ENCODE results near the gene RCAN2.
"Not testable (repeated sequence)": the region's sequence is repeated elsewhere in the genome, so short reads cannot be mapped to it uniquely, and the experiment has no call there.

RCAN2 gene

DNA sequence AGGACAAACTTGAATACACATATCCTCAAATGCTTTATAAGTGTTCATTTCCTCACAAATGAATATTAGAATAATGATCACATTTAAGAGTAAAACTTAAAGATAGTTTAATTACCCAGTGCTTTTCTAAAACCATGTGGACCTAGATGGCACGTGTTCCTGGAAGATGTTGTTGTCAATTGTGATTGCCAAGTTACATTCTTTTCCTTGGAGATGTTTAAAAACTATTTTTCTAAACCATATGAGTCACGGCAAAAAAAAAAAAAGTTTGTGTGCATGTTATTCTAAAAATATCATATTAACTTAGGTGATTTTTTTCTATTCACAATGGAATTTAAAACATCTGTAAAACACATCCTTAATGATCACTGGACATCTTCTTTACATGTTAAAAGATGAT is 51.1 kb downstream of the RCAN2 start:
- DNase-seq (ENCODE audit: low read depth): no peak

GRCh38 chr6:46438245-46438644 is 53.0 kb downstream of the RCAN2 start:
- DNase-seq (ENCODE audit: low read depth): no peak

GRCh38 chr6:46437671-46438221 is 53.5 kb downstream of the RCAN2 start:
- no peak for DNase-seq (ENCODE audit: low read depth)

DNA sequence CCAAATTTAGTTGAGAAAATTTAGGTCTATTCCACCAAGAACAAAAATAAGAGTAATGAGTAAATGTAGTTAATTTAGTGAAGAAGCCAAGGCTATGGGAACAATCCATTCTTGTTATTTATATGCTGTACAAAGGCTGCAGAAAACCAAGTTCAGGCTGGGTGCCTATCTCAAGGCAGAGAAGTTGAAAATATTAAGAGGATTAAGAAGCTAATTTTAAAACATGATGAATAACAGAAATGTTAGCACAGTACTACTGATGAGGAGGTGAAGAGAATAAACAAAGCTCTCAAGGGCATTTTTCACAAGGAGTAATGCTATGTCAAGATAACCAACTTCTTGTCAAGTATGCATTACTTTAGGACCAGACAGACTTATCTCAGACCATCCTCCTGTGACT is 68.6 kb downstream of the RCAN2 start:
- DNase-seq (ENCODE audit: low read depth): no peak

GRCh38 chr6:46421939-46422338 is 69.3 kb downstream of the RCAN2 start:
- DNase-seq (ENCODE audit: low read depth): no peak

- no peak for DNase-seq (ENCODE audit: low read depth)
These were observed 70.2 kb downstream of the RCAN2 start for GRCh38 chr6:46420921-46421638.

- DNase-seq (ENCODE audit: low read depth): no peak
These were observed 71.7 kb downstream of the RCAN2 start for GRCh38 chr6:46419576-46420002.

- no peak for DNase-seq (ENCODE audit: low read depth)
These were observed 76.9 kb downstream of the RCAN2 start for GRCh38 chr6:46414398-46414797.

- no peak for DNase-seq (ENCODE audit: low read depth)
These were observed 78.6 kb downstream of the RCAN2 start for GRCh38 chr6:46412662-46413061.

DNA sequence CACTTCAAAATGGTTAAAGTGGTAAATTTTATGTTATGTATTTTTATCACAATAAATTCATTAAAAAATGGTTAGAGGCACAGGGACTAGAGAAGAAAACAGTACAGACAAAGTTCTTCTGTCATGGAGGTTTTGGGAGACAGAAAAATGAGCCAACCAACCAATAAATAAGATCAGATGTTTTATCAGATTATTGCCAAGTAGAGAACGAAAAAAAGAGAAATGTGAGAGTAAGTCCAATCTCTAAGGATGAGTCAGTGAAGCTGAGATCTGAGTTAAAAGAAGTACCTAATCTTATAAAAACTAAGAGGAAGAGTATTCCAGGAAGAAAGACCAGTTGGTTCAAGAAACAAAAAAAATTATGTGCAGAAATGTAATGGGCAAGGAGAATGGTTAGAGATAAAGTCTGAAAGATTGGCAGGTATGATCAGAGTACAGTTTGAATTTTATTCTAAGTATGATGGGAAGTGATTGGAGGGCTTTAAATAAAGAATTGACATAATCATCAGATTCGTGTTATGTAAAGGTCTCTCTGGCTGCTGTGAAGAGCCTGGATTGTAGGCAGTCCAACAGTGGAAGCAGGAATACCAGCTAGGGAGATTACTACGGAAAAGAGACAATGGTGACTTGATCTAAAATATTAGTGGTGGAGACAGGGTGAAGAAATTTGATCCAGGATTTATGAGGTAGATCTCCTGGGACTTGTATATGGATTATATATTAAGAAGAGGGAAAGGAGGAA is 79.6 kb downstream of the RCAN2 start:
- DNase-seq (ENCODE audit: low read depth): no peak

GRCh38 chr6:46410334-46410953 is 80.8 kb downstream of the RCAN2 start:
- no peak for DNase-seq (ENCODE audit: low read depth)

DNA sequence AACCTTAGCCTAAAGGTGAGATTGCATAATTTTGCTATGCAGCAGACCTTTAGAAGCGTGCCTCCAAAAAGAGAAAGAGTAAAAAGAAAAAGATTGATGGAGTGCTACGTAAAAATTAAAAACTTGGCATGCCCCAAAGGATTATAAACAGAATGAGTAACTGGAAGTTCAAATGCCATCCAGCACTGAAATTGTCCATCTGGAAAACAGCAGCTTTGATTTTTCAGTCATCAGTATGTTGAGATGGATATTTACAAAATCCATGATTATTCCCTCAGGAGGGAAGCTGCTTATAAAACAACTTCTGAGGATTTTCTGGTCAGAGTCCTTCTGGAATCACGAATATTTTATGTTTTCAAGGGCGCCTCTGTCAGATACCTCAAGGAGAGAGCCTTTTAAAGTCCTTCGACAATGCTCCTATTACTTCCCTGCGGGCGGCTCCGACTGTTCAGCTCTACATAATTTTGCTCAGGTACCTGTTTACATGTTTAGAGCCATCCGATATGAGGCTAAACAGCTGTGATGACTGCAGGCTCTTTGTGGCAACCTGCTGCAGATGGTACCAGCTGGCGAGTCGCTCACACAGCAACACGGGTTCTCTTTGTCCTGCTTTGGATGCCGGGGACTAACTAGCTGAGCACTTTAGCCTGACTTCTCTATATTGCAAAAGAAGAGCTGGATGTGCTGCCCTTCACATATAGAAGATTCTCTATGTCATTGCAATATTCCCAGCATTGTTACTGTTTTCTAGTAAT is 83.3 kb downstream of the RCAN2 start:
- no peak for DNase-seq (ENCODE audit: low read depth)

DNA sequence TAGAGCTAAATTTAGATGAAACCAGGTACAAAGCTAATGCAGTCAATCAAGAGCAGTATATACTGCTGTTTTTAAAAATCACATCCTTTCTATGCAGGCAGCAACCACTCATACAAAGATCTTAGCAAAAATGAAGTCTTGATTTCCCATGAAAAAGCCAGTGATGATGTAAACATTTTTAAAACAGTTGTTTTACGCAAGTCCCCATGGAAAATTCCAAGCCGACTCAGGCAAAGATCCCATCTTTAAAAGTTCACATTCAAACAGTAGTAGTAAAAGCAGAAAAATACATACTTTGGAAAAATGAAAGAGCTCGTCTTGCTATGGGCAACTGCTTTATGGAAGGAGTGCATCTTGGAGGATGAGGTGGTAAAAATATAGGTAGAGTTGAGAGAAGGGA is 84.0 kb downstream of the RCAN2 start:
- DNase-seq (ENCODE audit: low read depth): no peak

GRCh38 chr6:46405620-46406180 is 85.5 kb downstream of the RCAN2 start:
- not testable (repeated sequence) for DNase-seq (ENCODE audit: low read depth)

DNA sequence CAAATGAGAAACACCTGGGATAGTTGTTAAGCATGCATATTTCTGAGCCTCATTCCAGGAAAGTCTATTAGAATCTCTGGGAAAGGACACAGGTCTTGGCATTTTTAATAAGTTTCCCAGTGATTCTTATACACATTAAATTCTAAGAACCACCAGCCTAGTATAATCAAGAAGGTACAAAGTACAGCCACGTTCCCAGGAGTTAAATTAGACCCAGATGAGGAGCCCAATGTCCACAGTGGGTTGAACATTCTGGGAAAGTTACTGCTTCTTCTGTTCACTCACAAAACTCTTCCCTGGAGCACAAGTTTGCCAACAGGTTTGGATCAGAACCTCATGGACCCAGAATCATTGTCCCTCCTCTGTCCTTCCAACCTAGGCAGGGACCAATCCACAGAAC is 90.4 kb downstream of the RCAN2 start:
- no peak for DNase-seq (ENCODE audit: low read depth)

- no peak for DNase-seq (ENCODE audit: low read depth)
These were observed 95.7 kb downstream of the RCAN2 start for GRCh38 chr6:46395530-46395929.

DNA sequence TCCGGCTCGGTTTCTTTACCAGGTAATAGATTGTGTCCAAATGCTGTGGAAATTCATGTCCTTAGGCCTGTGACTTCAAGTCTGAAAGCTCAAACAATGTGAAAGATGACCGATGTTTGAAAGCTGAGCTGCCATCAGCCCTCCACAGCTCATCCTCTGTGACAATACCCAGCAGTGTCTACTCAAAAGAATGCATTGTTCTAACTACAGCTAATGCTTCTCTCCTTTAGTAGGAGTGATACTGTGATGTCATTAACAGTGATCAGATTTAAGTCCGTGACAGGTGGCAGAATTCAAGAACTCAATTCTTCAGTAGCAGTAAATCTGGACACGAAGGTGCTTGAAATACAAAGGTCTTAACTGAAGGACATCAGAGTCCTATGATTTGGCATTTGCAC is 97.3 kb downstream of the RCAN2 start:
- no peak for DNase-seq (ENCODE audit: low read depth)

DNA sequence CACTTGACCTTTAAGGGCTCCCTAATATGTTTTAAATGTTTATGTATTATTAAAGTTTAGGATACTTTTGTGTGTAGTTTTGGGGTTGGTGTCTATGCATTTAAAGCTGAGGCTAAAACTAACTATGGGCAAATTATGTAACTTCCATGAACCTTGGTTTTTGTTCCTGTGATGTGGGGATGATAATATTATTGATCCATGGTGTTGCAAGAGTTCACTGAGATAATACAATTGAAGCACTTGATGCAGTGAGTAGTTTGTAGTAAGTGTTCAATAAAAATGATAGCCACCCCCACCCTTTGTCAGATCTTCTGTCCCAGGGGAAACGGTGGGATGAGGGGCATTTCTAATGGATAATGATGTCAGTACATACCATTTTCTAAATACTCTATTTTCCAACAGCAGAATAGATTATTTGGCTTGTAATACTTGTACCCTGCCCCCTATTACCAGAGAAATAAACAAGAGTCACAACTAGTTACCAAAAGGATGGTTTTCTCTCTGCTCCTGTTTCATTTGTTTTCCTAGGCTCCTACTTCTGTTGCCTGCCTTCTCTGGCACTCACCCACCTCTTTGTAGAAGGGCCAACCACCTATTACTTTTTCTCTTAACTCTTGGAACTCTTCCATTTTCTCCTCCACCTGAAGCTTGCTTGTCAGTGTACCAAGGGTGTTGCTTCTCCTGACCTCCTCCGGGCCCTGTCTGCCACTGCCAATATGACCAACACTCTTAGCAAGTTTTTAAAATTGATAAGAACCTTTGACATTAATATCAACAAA is 97.9 kb downstream of the RCAN2 start:
- no peak for DNase-seq (ENCODE audit: low read depth)

GRCh38 chr6:46392294-46392693 is 99.0 kb downstream of the RCAN2 start:
- no peak for DNase-seq (ENCODE audit: low read depth)

- no peak for DNase-seq (ENCODE audit: low read depth)
These were observed 100.9 kb downstream of the RCAN2 start for GRCh38 chr6:46390153-46390876.

All from stimulated activated CD8-positive, alpha-beta memory T cell treated with anti-CD3 and anti-CD28 coated beads, Interleukin-7, amount 100 ng/mL, for 24 hours (primary cell).